ENCODE measurements around the gene FANCC.

The FANCC gene

GRCh38 chr9:95282332-95282731 lies 35.2 kb downstream of the FANCC start:
- TF ChIP-seq EGR1 (IDR thresholded peaks at IDR 0.05) (no peak), CEBPB (IDR thresholded peaks at IDR 0.05) (no peak), TCF12 (IDR thresholded peaks at IDR 0.05; ENCODE audit: low read depth) (no peak), MAX (IDR thresholded peaks at IDR 0.05) (no peak), YY1 (IDR thresholded peaks at IDR 0.05; ENCODE audit: low read depth) (no peak), RAD21 (IDR thresholded peaks at IDR 0.05; ENCODE audit: low read depth) (no peak), USF1 (IDR thresholded peaks at IDR 0.05) (no peak)

- TF ChIP-seq FOXM1 (IDR thresholded peaks at IDR 0.05; ENCODE audit: borderline replicate concordance, low read depth) (no peak), TEAD4 (IDR thresholded peaks at IDR 0.05) (no peak), RAD21 (IDR thresholded peaks at IDR 0.05; ENCODE audit: low read depth) (no peak), REST (IDR thresholded peaks at IDR 0.05; ENCODE audit: low read depth) (no peak), YY1 (IDR thresholded peaks at IDR 0.05; ENCODE audit: low read depth) (no peak), ZBTB7A (IDR thresholded peaks at IDR 0.05; ENCODE audit: low read depth) (no peak), MAX (IDR thresholded peaks at IDR 0.05) (no peak), TAF1 (IDR thresholded peaks at IDR 0.05; ENCODE audit: low read depth) (no peak)
Observed at GRCh38 chr9:95280745-95281144, 36.8 kb downstream of the FANCC start.

GRCh38 chr9:95277509-95277908 lies 40.0 kb downstream of the FANCC start:
- TF ChIP-seq ZBTB7A (IDR thresholded peaks at IDR 0.05; ENCODE audit: low read depth) (no peak), TAF1 (IDR thresholded peaks at IDR 0.05; ENCODE audit: low read depth) (no peak), RAD21 (IDR thresholded peaks at IDR 0.05; ENCODE audit: low read depth) (no peak), CEBPB (IDR thresholded peaks at IDR 0.05) (no peak), REST (IDR thresholded peaks at IDR 0.05; ENCODE audit: low read depth) (no peak), TEAD4 (IDR thresholded peaks at IDR 0.05) (no peak), MAX (IDR thresholded peaks at IDR 0.05) (no peak), CREB1 (IDR thresholded peaks at IDR 0.05; ENCODE audit: low read depth) (no peak), FOXM1 (IDR thresholded peaks at IDR 0.05; ENCODE audit: borderline replicate concordance, low read depth) (no peak), EP300 (IDR thresholded peaks at IDR 0.05; ENCODE audit: borderline replicate concordance) (no peak), USF1 (IDR thresholded peaks at IDR 0.05) (no peak), NFIC (IDR thresholded peaks at IDR 0.05) (no peak), TCF12 (IDR thresholded peaks at IDR 0.05; ENCODE audit: low read depth) (no peak), EGR1 (IDR thresholded peaks at IDR 0.05) (no peak), YY1 (IDR thresholded peaks at IDR 0.05; ENCODE audit: low read depth) (no peak)

- TF ChIP-seq YY1 (IDR thresholded peaks at IDR 0.05; ENCODE audit: low read depth) = no peak
Observed at GRCh38 chr9:95276395-95276954, 41.0 kb downstream of the FANCC start.

GRCh38 chr9:95273369-95274022 lies 44.0 kb downstream of the FANCC start:
- TF ChIP-seq TAF1 (IDR thresholded peaks at IDR 0.05; ENCODE audit: low read depth) = no peak
- TF ChIP-seq USF1 (IDR thresholded peaks at IDR 0.05) = no peak
- TF ChIP-seq TEAD4 (IDR thresholded peaks at IDR 0.05) = no peak
- TF ChIP-seq CREB1 (IDR thresholded peaks at IDR 0.05; ENCODE audit: low read depth) = no peak

- TF ChIP-seq EP300 (IDR thresholded peaks at IDR 0.05; ENCODE audit: borderline replicate concordance) (no peak), RAD21 (IDR thresholded peaks at IDR 0.05; ENCODE audit: low read depth) (no peak), CREB1 (IDR thresholded peaks at IDR 0.05; ENCODE audit: low read depth) (no peak), REST (IDR thresholded peaks at IDR 0.05; ENCODE audit: low read depth) (no peak)
Observed at GRCh38 chr9:95272830-95273229, 44.7 kb downstream of the FANCC start.

Measured in Ishikawa (cell line).